ENCODE data around the gene RBM27. TPM values are rescaled to one million over a fixed set of nuclear protein-coding genes. Genes with fewer than 3 reads are reported as not detected.
"Not testable (repeated sequence)": the region's sequence is repeated elsewhere in the genome, so short reads cannot be mapped to it uniquely, and the experiment has no call there.

RBM27 gene
- polyA plus RNA-seq, 1 donor (not counting 4 experiments of a cell fraction or from before 2014, with no cell fraction given) = 18.3 TPM

- TF ChIP-seq EZH2 (IDR thresholded peaks at IDR 0.05; ENCODE audit: low read length) = no peak
- DNase-seq (ENCODE audit: low read depth, low spot score) = no peak
- no peak overlapping the region for H3K27ac ChIP-seq (ENCODE audit: control insufficient read depth, insufficient read depth, low read length)
- H3K79me2 ChIP-seq (ENCODE audit: control insufficient read depth, insufficient read depth, low read length) = peaks cover 9% of the 10 kb centered on the region
- no peaks in the 10 kb centered on the region for H3K9me1 ChIP-seq (ENCODE audit: control insufficient read depth, extremely low read depth, insufficient read depth, low read length)
- H3K27me3 ChIP-seq (ENCODE audit: control insufficient read depth, extremely low read depth, insufficient read depth, low read length) = no peaks in the 10 kb centered on the region
- H2AFZ ChIP-seq (ENCODE audit: control insufficient read depth, low read length) = no peak overlapping the region
- peaks cover 9% of the 10 kb centered on the region for H3K4me1 ChIP-seq (ENCODE audit: control insufficient read depth, extremely low read depth, insufficient read depth, low read length)
- H3K4me3 ChIP-seq (ENCODE audit: control insufficient read depth in 2 of 3, extremely low read depth in 1 of 3, insufficient read depth in 2 of 3, low read depth in 1 of 3, low read length in 3 of 3) = no peak overlapping the region
- H4K20me1 ChIP-seq (ENCODE audit: control insufficient read depth, extremely low read depth, insufficient read depth, low read length) = no peaks in the 10 kb centered on the region
- dilution Hi-C loops (cut with MboI; ENCODE audit: extremely low pct_ligation_motif_present, low sequenced_read_pairs) = no loop called here
- no peak overlapping the region for H3K9ac ChIP-seq (ENCODE audit: control insufficient read depth, extremely low read depth, insufficient read depth, low read length)
- H3K4me2 ChIP-seq (ENCODE audit: control insufficient read depth, extremely low read depth, insufficient read depth, low read depth, low read length) = no peak overlapping the region
- no peaks in the 10 kb centered on the region for H3K36me3 ChIP-seq (ENCODE audit: control insufficient read depth in 2 of 2, extremely low read depth in 1 of 2, insufficient read depth in 2 of 2, low read length in 2 of 2)
- no peak for FAIRE-seq
- no peaks in the 10 kb centered on the region for H3K9me3 ChIP-seq (ENCODE audit: control insufficient read depth, low read depth, low read length)
Measured at GRCh38 chr5:146199176-146199815, 4.1 kb upstream of the RBM27 start.

- H3K27me3 ChIP-seq (ENCODE audit: control insufficient read depth, extremely low read depth, insufficient read depth, low read length); dilution Hi-C loops (cut with MboI; ENCODE audit: extremely low pct_ligation_motif_present, low sequenced_read_pairs); H3K36me3 ChIP-seq (ENCODE audit: control insufficient read depth in 2 of 2, extremely low read depth in 1 of 2, insufficient read depth in 2 of 2, low read length in 2 of 2); H3K9me1 ChIP-seq (ENCODE audit: control insufficient read depth, extremely low read depth, insufficient read depth, low read length); H3K9me3 ChIP-seq (ENCODE audit: control insufficient read depth, low read depth, low read length); H3K4me2 ChIP-seq (ENCODE audit: control insufficient read depth, extremely low read depth, insufficient read depth, low read depth, low read length); H3K4me3 ChIP-seq (ENCODE audit: control insufficient read depth in 2 of 3, extremely low read depth in 1 of 3, insufficient read depth in 2 of 3, low read depth in 1 of 3, low read length in 3 of 3); DNase-seq (ENCODE audit: low read depth, low spot score); H2AFZ ChIP-seq (ENCODE audit: control insufficient read depth, low read length); H3K9ac ChIP-seq (ENCODE audit: control insufficient read depth, extremely low read depth, insufficient read depth, low read length); H3K27ac ChIP-seq (ENCODE audit: control insufficient read depth, insufficient read depth, low read length); FAIRE-seq; H4K20me1 ChIP-seq (ENCODE audit: control insufficient read depth, extremely low read depth, insufficient read depth, low read length): not testable (repeated sequence)
- H3K79me2 ChIP-seq (ENCODE audit: control insufficient read depth, insufficient read depth, low read length) = peaks cover 34% of the 10 kb centered on the region
- peaks cover 15% of the 10 kb centered on the region for H3K4me1 ChIP-seq (ENCODE audit: control insufficient read depth, extremely low read depth, insufficient read depth, low read length)
Measured at GRCh38 chr5:146201795-146202194, 1.6 kb upstream of the RBM27 start.

GRCh38 chr5:146203872-146204192 is 427 bp downstream of the RBM27 start:
- H2AFZ ChIP-seq (ENCODE audit: control insufficient read depth, low read length) = no peak overlapping the region
- H3K4me3 ChIP-seq (ENCODE audit: control insufficient read depth in 2 of 3, extremely low read depth in 1 of 3, insufficient read depth in 2 of 3, low read depth in 1 of 3, low read length in 3 of 3) = peak overlapping the region; percentile 74 to 93 (median 81)
- peaks cover 15% of the 10 kb centered on the region for H3K4me1 ChIP-seq (ENCODE audit: control insufficient read depth, extremely low read depth, insufficient read depth, low read length)
- TF ChIP-seq CTCF (optimal IDR thresholded peaks at IDR 0.05 in 1 of 3, IDR thresholded peaks at IDR 0.05 in 1 of 3, conservative IDR thresholded peaks at IDR 0.05 in 1 of 3; ENCODE audit: extremely low read depth in 1 of 3, insufficient read depth in 2 of 3, low read length in 3 of 3) (no peak), EZH2 (IDR thresholded peaks at IDR 0.05; ENCODE audit: low read length) (no peak)
- dilution Hi-C loops (cut with MboI; ENCODE audit: extremely low pct_ligation_motif_present, low sequenced_read_pairs) = no loop called here
- peaks cover 51% of the 10 kb centered on the region for H3K79me2 ChIP-seq (ENCODE audit: control insufficient read depth, insufficient read depth, low read length)
- H4K20me1 ChIP-seq (ENCODE audit: control insufficient read depth, extremely low read depth, insufficient read depth, low read length) = peaks cover 3% of the 10 kb centered on the region
- FAIRE-seq (no peak), DNase-seq (ENCODE audit: low read depth, low spot score) (no peak)
- no peaks in the 10 kb centered on the region for H3K36me3 ChIP-seq (ENCODE audit: control insufficient read depth in 2 of 2, extremely low read depth in 1 of 2, insufficient read depth in 2 of 2, low read length in 2 of 2)
- H3K27me3 ChIP-seq (ENCODE audit: control insufficient read depth, extremely low read depth, insufficient read depth, low read length) = no peaks in the 10 kb centered on the region
- H3K9ac ChIP-seq (ENCODE audit: control insufficient read depth, extremely low read depth, insufficient read depth, low read length) = peak overlapping the region; percentile 92
- H3K4me2 ChIP-seq (ENCODE audit: control insufficient read depth, extremely low read depth, insufficient read depth, low read depth, low read length) = peak overlapping the region; percentile 67
- no peaks in the 10 kb centered on the region for H3K9me1 ChIP-seq (ENCODE audit: control insufficient read depth, extremely low read depth, insufficient read depth, low read length)
- no peaks in the 10 kb centered on the region for H3K9me3 ChIP-seq (ENCODE audit: control insufficient read depth, low read depth, low read length)
- H3K27ac ChIP-seq (ENCODE audit: control insufficient read depth, insufficient read depth, low read length) = peak overlapping the region; percentile 80
